NCI-H2227 treated with DMSO at 0.1 percent for 48 hours (cell line): ENCODE results near the gene DLG2.

Source experiments
- DNase-seq: peaks from one replicate; lab custom pipeline; 2025; lab: John Stamatoyannopoulos, UW

Gene DLG2

GRCh38 chr11:84563356-84563755, 1063.8 kb downstream of the DLG2 start:
- no peak for DNase-seq

- DNase-seq, result no peak
Observed at GRCh38 chr11:84560206-84560605, 1066.9 kb downstream of the DLG2 start.

GRCh38 chr11:84558085-84558905, 1068.8 kb downstream of the DLG2 start:
- DNase-seq, result peak; percentile 19

- no peak for DNase-seq
Observed at GRCh38 chr11:84552791-84553190, 1074.4 kb downstream of the DLG2 start.

- no peak for DNase-seq
Observed at GRCh38 chr11:84549217-84549616, 1077.9 kb downstream of the DLG2 start.

- DNase-seq, result no peak
Observed at GRCh38 chr11:84544566-84544965, 1082.6 kb downstream of the DLG2 start.

GRCh38 chr11:84543367-84544159, 1083.6 kb downstream of the DLG2 start:
- peak; percentile 8 for DNase-seq

- DNase-seq, result no peak
Observed at GRCh38 chr11:84541731-84542340, 1085.3 kb downstream of the DLG2 start.

GRCh38 chr11:84536456-84536855, 1090.7 kb downstream of the DLG2 start:
- no peak for DNase-seq

- no peak for DNase-seq
Observed at GRCh38 chr11:84532364-84532763, 1094.8 kb downstream of the DLG2 start.

- DNase-seq, result peak; percentile 4
Observed at GRCh38 chr11:84526250-84526649, 1100.9 kb downstream of the DLG2 start.

- DNase-seq, result peak; percentile 15
Observed at GRCh38 chr11:84524422-84525051, 1102.6 kb downstream of the DLG2 start.

- no peak for DNase-seq
Observed at GRCh38 chr11:84522331-84522730, 1104.8 kb downstream of the DLG2 start.

GRCh38 chr11:84518631-84519183, 1108.4 kb downstream of the DLG2 start:
- DNase-seq, result no peak

GRCh38 chr11:84514436-84514835, 1112.7 kb downstream of the DLG2 start:
- no peak for DNase-seq

- no peak for DNase-seq
Observed at GRCh38 chr11:84503503-84503902, 1123.6 kb downstream of the DLG2 start.

GRCh38 chr11:84501750-84502149, 1125.4 kb downstream of the DLG2 start:
- no peak for DNase-seq

- DNase-seq, result no peak
Observed at GRCh38 chr11:84497981-84498411, 1129.1 kb downstream of the DLG2 start.

GRCh38 chr11:84497181-84497580, 1130.0 kb downstream of the DLG2 start:
- no peak for DNase-seq

GRCh38 chr11:84496122-84496521, 1131.0 kb downstream of the DLG2 start:
- DNase-seq, result no peak

GRCh38 chr11:84480131-84480530, 1147.0 kb downstream of the DLG2 start:
- no peak for DNase-seq

GRCh38 chr11:84476581-84476980, 1150.6 kb downstream of the DLG2 start:
- DNase-seq, result no peak
